GM18519 (cell line): ENCODE measurements around the gene PTPN22.

Source experiments
- ATAC-seq: cut with Tn5 transposase; IDR thresholded peaks from one replicate; pipeline ENCODE4 v1.9.1; 2021; ENCODE audit warnings: mild to moderate bottlenecking, moderate library complexity; ENCODE audit not compliant: unreplicated experiment, low FRiP score

The PTPN22 gene

DNA sequence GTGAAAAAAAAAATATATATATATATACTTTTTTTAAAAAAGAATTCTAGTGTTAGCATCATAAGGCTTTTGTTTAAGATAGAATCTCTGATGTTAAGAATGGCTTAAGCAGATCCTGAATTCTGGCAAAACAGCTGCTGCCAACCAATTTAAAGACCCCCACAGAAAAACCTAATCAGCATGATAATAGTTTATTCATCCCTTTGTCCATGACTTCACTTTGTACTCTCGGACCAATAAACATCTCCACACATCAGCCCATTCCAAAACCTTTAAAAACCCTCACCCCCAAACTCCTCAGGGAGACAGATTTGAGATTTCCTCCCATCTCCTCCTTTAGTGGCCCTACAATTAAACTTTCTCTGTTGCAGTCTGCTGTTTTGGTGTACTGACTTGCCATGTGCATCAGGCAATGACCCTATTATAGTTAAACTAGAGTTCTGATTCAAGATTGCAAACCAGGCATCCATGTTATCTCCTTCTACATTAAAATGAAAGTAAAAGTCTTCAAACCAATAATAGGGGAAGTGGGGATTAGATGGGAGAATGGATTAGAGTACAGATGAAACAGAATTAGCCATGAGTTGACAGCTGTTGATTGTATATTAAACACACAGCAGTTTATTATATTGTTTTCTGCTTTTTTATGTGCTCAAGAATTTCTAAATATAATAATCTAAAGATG lies 102.5 kb downstream of the PTPN22 start:
- no peak for ATAC-seq

DNA sequence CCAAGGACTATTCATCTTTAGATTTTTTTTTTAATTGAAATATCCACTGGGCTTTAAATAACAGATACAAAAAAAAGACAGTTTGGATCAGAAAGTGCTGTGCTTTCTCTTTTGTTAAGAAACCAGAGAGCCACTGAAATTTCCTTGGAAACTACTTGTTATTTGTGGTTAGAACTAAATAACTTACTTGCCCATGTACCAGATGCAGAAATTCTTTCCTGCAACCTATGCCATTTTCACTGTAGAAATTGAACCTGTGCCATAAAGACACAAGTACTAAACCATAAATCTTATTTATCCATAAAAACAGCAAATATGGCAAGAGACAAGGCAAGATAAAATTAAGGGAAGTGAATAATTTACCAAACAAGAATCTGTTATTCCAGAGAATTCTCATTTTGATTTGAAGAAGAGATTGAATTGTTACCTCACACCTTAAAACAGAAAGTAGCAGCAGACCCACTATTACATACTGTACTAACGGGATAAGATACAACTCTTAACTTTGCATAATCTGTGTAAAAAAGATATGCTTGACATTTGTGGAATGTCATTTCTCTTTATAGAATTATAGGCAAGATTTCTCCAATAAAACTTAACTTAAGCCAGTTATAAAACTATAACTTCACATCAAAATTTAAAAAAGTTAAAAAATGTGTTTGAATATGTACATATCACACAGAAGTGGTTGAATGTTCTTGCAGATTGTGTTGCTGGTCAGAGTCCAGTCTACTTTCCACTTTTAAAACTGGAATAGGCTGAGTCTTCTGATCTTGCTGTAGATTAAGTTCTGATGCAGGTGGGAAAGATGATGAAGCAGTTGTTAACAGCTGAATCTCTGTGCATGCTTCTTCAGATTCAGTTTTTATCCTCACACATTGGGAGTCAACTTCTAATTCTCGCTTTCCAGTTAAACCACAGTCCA lies 105.9 kb downstream of the PTPN22 start:
- ATAC-seq: no peak
